Stimulated activated CD8-positive, alpha-beta memory T cell treated with anti-CD3 and anti-CD28 coated beads, Interleukin-4, amount 100 ng/mL, for 4 hours (primary cell): ENCODE measurements around the gene TMEM240.
"Not testable (repeated sequence)": the region's sequence is repeated elsewhere in the genome, so short reads cannot be mapped to it uniquely, and the experiment has no call there.

Experiments used
- DNase-seq, 2 donors: peaks; one replicate each; pipeline ENCODE4 v3.0.0-alpha.2; 2020; ENCODE audit warnings: low read depth in 2 of 2, low spot score in 1 of 2

Gene TMEM240

DNA sequence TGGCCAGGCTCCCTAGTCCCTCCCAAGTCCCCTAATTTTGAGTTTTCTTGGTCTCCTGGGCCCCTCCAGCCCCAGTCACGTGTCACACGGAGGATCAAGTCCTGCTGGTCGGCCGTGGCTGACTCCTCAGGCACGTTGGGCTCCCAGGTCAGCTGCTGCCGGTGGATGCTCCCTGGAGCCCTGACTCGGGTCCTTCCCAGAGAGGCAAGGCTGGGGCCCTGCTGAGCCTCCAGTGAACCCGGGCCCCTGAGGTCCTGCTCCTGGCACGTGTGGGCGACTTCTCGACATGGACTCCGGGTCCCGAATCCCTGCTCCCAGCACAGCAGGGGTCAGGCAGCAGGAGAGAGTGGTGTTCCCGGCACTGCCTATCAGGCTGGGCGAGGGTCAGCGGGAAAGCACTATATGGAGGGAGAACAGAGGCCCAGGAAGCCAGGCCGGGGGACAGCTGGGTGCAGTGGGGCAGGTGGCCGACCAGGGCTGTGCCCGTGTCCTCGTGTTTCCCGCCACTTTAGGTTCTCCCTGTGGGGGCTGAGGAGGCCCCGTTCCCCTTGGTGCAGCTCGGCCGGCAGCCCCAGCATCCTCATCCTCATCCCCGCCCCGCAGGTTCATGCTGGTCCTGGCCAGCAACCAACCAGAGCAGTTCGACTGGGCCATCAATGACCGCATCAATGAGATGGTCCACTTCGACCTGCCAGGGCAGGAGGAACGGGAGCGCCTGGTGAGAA, 13.2 kb downstream of the TMEM240 start:
- no peak for DNase-seq

DNA sequence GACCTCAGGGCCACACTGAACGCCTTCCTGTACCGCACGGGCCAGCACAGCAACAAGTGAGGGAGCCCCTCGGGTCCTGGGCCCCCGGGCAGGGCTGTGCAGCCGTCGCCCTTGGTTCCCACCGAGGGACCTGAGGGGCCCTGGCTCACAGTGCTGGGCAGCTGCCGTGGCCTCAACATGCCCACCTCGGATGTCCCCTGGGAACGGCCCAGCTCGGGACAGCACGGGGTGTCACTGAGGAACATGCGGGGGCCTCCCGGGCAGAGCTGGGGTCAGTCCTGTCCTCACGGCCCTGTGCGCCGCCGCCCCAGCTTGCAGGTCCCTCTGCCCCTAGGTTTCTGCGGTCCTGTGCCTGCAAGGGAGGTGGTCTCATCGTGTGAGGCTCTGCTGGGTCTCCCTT, 13.9 kb downstream of the TMEM240 start:
- not testable (repeated sequence) for DNase-seq

DNA sequence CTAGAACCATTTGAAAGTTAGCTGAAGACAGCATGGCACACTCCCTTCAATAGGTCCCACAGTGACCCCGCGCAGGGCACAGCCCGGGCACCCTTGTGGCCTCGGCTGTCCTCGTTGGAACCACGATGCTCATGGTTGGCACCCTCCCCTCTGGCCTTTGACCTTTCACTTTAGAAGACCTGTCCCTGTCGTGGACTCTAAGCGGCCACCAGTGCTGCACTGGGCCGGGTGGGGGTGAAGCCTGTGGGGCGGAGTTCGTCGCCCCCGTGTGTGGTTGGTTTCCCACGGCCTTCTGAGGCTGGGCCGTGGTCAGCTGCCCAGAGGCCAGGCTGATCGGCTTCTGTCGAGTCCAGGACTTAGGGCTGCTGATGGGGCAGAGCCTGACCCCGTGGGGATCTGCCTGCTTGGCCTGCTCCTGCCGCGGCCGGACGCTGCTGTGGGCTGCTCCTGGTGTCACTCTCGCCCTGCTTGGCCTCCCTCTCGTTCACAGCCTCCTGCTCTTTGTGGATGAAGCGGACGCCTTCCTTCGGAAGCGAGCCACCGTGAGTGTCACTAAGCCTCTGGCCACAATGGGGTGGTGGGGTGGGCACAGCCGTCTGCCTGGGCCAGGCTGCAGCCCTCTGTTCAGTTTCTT, 15.6 kb downstream of the TMEM240 start:
- DNase-seq = not testable (repeated sequence)

DNA sequence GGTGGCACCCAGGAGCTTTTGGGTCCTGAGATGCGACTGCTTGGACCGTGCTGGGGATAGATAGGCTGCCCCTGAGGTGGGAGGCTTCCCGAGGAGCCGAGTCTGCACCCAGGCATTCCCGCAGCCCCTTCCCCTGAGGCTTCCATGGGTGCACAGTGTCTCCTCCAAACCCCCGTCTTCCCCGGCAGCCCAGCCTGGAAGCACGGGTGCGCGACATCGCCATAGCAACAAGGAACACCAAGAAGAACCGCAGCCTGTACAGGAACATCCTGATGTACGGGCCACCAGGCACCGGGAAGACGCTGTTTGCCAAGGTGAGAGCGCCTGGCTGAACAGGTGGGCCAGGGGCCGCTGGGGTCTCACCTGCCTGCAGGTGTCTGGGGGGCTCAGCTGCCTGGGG, 16.8 kb downstream of the TMEM240 start:
- not testable (repeated sequence) for DNase-seq

DNA sequence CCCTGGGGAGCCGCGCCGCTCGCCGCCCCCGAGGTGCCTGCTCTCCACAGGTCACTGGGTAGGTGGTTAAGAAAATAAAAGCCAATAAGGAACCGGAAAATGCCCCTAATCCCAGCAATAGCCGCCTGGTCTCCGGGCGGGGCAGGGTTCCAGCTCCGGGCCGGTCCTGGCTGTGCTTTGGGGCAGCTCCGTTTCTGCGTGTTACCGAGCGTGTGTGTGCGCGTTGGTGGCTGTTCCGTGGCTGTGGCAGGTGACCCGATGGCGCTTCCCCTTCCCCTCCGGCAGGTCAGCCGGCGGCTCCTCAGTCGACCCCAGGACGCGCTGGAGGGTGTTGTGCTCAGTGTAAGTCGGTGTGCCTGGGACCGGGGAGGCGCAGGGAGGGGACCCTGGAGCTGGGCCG, 17.2 kb downstream of the TMEM240 start:
- not testable (repeated sequence) for DNase-seq

DNA sequence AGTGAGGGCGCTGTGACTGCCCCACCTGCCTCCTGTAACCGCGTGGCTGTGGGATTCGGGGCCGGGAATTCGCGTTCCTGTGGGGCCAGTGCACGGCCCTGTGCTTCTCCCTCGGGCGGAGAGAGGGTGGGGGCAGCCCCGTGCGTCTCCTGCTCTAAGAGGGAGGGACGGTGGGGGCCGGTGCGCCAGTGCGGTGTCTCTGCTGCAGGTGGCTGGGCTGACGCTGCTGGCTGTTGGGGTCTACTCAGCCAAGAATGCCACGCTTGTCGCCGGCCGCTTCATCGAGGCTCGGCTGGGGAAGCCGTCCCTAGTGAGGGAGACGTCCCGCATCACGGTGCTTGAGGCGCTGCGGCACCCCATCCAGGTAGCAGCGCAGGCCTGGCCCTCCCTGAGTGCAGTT, 17.9 kb downstream of the TMEM240 start:
- not testable (repeated sequence) for DNase-seq

DNA sequence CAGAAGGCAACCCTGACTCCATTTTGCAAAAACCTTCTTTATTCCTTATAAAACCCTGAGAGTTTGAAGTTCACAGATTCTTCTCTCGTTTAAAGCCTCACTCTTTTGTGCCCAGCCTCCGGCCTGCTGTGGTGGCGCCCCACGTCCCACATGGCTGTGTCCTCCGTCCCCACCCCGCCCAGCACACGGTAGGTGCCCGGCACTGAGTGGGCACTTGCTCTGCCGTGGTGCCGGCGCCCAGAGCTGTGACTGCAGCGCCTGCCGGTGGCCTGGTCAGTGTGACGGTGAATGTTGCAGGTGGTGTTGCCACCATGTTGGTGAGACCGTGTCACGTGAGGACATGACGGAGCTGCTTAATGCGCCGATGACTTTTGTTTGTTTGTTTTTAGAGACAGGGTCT, 19.1 kb downstream of the TMEM240 start:
- DNase-seq = no peak

DNA sequence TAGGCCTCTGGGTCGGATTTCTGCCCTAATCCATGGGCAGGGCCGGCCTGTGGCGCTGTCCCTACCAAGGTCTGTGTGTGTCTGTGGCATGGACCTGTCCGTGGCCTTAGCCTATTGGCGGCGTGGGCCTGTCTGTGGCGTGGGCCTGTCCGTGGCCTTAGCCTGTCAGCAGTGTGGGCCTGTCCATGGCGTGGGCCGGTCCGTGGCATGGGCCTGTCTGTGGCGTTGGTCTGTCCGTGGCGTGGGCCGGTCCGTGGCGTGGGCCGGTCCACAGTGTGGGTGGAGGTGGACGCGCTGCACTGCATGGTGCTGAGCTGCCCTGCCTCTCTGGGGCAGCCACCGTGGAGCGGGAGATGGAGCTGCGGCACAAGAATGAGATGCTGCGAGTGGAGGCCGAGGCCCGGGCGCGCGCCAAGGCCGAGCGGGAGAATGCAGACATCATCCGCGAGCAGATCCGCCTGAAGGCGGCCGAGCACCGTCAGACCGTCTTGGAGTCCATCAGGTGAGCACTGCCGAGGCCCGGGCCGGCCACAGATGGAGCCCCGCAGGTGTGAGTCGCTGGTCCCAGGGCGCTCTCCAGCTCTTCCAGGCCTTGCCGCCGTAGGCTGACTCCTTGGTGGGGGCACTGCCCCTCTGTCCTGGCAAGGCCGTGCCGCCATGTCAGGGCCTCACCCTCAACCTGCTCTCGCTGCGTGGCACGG, 20.5 kb downstream of the TMEM240 start:
- not testable (repeated sequence) for DNase-seq

DNA sequence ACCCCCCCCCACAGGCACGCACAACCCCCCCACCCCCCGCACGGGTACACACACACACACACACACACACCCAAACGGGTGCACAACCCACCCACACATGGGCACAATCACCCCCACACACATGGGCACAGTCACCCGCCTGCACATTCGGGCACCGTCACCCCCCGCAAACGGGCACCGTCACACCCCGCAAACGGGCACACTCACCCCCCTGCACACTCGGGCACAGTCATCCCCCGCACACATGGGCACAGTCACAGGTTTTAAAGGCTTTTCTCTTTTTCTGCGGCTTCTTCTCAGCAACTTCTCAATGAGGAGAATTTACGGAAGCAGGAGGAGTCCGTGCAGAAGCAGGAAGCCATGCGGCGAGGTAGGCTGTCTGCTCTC, 21.8 kb downstream of the TMEM240 start:
- DNase-seq = not testable (repeated sequence)

DNA sequence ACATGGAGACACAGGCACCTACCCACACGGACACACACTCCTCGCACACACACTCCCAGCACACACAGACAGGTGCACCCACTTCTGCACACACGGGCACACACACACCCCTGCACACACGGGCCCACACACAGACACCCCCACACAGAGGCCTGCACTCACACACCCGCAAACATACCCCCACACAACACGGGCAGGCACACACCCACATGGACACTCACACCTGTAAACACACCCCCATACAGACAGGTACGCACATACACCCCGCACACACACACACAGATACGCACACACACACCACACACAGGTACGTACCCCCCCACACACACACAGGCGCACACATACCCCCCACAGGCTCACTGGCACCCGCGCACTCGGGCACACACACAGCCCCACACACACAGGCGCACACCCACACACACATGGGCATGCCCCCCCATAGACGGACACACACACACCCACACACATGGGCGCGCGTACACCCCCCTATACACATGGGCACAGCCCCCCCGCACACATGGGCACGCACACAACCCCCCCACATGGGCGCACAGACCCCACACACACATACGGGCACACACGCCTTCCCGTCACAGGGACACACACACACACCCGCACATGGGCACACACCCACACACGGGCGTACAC, 22.3 kb downstream of the TMEM240 start:
- DNase-seq = no peak

DNA sequence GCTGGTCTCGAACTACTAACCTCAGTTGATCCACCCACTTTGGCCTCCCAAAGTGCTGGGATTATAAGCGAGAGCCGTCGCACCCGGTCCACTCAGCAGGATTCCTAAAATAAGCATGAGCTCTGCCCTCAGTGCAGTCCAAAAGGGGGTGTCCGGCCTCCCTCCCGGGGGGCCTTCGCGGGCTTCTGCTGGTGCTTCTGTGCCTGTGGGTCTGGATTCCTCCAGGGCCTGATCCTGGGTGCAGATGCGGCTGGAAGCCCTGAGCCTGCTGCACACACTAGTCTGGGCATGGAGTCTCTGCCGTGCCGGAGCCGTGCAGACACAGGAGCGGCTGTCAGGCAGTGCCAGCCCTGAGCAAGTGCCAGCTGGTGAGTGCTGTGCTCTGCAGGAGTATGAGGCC, 23.5 kb downstream of the TMEM240 start:
- DNase-seq = not testable (repeated sequence)

DNA sequence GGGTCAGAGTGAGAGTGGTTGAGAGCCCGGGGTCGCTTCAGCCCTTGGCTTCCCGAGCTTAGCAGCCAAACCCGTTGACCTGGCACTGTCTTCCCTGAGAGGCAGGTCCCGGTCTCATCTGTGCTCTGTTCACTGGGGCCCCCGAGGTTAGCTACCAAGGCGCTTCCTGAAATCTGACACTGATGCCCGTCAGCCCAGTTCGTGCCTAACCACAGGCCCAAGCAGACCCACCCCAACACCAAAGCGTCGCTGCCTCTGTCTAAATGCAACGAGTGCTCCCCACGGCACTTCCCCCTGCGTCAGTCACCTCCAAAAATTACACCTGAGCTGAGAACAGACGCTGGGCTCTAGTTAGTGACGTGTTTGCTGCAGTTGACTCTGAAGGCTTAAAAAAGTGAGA, 26.0 kb downstream of the TMEM240 start:
- not testable (repeated sequence) for DNase-seq

DNA sequence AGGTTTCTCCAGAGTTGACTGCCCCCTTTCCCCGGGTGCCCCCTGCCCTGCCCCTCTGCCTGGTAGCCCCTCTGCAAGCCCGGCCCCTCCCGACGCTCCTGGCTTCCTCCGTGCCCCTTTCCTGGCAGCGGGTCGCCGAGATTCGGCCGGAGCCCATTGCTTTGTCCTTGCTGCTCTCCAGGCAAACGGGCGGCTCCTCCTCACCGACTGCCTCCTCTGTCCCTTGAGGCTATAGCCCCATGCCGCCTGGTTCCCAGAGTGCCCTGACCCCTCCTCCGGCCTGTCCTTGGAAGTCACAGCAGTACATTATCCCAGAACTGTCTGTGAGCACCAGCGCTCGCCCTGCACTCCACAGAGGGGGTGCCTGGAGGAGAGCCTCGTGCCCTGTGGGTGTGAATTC, 26.7 kb downstream of the TMEM240 start:
- not testable (repeated sequence) for DNase-seq

DNA sequence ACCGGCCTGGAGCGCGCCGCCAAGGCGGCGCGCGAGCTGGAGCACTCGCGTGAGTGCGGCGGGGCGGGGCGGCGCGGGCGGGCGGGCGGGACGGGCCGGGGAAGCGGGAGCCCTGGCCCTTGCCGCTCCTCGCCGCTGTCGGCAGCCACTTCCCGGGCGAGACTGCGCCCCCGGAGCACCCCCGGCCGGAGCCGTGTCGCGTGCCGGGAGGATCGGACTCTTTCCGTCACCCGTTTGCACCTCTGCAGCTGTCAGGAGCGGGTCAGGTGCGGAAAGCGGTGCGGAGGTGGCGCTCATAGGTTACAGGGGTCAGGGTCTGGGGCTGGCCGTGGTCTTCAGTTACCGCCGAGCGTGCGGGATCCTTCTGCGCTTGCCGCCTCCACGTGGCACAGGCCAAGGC, 28.0 kb downstream of the TMEM240 start:
- DNase-seq = not testable (repeated sequence)

DNA sequence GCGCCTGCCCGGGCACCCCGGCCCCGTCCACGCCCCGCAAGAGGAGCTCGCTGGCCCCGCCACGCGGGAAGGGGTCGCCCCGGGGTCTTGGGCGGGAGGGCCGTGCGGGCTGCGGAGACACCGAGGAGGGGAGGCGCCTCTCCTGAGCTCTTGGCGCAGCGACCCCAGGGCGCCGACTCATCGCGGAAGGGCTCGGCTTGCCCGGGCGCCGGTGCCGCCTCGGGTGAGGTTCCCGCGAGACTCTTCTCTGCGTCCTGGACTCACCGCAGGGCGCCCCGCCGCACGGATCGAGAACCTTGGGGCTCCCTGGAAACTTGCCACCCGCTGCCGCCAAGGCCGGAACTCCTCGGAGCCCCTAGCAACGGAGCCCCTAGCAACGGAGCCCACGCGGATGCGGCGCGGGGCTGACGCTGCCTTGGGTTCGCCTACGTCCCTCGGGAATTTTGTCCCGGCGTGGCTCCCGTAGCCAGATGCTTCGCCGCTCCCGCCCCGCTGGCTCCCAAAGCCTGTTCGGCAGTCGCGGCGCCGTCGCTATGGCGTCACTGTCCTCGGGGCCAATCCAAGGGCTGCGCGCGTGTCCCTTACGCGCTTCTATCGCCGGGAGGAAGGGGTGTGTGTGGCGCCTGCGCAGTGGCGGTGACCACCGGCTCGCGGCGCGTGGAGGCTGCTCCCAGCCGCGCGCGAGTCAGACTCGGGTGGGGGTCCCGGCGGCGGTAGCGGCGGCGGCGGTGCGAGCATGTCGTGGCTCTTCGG, 28.7 kb downstream of the TMEM240 start, which contains the start of gene ATAD3A:
TSS of gene ATAD3A (plus strand) at position 630 of the 753 bp plus-strand sequence. CDS start at position 737, 107 bp downstream.
- peak; percentile 82 to 93 for DNase-seq

DNA sequence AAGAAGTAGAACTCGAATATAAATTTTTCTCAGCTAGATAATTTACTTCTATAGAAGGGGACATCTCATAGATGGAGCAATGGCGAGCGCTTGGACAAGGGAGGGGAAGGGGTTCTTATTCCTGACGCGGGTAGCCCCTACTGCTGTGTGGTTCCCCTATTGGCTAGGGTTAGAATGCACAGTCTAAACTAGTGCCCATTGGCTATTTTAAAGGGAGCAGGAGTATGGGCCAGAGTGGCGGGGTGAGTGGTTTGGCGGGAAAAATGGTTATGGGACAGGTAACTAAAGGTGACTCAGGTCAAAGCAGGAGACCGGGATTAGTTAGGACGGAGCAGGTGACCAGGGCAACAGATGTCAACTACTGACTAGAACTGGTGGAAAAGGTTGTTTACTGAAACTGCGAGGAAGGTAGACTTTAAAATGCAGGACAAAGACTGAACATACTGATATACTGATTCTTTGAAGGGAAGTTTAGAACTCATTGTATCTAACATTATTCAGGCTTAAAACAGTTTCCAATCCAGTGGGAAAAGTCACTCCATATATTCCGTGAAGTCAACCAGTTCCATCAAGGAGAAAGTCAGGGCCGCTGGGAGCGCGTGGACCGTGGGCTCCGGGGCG, 29.4 kb downstream of the TMEM240 start:
- DNase-seq = no peak

DNA sequence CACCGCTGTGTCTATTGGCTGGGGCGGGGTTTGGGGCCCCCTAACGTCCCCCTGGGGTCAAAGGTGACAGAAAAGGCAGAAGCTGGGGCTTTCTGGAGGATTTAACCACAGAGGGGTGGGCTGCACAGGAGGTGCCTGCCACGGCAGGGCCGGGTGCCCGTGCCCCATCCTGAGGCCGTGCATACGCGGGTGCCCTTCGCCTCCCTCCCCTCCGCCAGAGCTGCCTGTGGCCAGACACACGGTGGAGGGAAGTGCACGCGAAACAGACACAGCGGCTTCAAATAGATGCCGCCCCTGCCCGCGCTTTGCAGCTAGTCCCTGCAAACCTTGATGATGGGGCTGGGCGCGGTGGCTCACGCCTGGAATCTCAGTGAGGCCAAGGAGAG, 31.0 kb downstream of the TMEM240 start:
- not testable (repeated sequence) for DNase-seq

DNA sequence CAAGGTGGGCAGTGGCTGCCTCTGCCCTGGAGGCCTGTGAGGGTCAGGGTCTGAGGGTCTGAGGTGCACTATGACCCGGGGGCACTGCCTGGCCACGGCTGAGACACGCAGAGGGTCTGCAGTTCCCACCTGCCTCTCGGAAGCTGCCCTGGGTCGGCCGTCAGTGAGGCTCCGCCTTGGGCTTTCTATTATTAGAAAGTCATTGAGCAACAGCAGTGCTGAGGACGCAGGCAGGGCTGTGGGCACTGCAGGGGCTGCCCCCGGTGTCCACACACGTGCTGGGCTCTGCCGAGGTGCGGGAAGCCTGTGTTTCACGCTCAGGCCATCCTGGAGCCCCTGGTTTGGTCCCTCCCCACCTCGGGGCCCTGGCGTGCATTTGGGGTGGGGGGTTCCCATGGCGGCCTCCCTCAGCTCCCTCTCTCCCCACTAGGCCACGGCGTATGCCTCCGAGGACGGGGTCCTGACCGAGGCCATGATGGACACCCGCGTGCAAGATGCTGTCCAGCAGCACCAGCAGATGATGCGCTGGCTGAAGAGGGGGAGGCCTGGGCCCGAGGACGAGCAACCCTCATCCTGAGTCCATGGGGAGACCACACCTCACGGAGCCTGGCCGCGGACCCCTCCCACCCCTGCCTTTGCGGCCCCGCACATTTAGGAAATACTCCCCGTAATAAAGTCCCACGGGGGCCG, 31.5 kb downstream of the TMEM240 start:
- DNase-seq = not testable (repeated sequence)

DNA sequence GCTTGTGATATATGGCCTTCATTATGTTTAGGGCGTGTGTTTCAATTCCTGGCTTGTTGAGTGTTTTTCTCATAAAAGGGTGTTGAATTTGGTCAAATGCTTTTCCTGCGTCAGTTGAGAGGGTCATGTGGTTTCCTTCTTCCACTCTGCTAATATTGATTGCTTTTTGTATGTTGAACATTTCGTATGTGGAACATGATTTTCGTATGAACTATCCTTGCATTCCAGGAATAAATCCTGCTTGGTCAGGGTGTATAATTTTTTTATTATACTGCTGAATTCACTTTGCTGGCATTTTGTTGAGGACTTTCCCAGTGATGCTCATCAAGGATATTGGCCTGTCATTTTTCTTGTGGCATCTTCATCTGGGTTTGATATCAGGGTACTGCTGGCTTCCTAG, 33.1 kb downstream of the TMEM240 start:
- no peak for DNase-seq

DNA sequence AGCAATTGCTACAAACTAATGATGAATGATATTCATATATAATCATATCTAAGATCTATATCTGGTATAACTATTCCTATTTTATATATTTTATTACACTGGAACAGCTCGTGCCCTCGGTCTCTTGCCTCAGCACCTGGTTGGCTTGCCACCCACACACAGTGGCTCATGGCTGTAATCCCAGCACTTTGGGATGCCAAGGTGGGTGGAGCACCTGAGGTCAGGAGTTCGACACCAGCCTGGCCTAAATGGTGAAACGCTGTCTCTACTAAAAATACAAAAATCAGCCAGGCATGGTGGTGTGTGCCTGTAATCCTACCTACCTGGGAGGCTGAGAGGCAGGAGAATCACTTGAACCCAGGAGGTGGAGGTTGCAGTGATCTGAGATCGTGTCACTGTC, 34.6 kb downstream of the TMEM240 start:
- DNase-seq = not testable (repeated sequence)
